Activated CD4-positive, alpha-beta memory T cell treated with anti-CD3 and anti-CD28 coated beads for 36 hours (primary cell): Measurements from ENCODE around the gene CBX5. TPM values are rescaled to one million over a fixed set of nuclear protein-coding genes. Genes with fewer than 3 reads are reported as not detected.
"Not testable (repeated sequence)": the region's sequence is repeated elsewhere in the genome, so short reads cannot be mapped to it uniquely, and the experiment has no call there.

Experiments used
- CTCF ChIA-PET: fragments of 350-600 bp; sonication (Branson Sonifier 250); formaldehyde crosslinking; loops from one replicate; lab custom pipeline; 2021; ENCODE audit warnings: antibody characterized with exemption, inconsistent platforms; lab: Charles Lee
- POLR2A ChIA-PET: fragments of 350-600 bp; sonication (Branson Sonifier 250); formaldehyde crosslinking; loops from one replicate; lab custom pipeline; 2021; ENCODE audit warnings: antibody characterized with exemption; lab: Charles Lee
- DNase-seq: peaks from one replicate; pipeline ENCODE4 v3.0.0-alpha.2; 2020
- H3K27ac Mint-ChIP-seq: one replicate; pipeline ENCODE4 v1.8.0; 2021; ENCODE audit warnings: mixed read lengths
- H3K27me3 Mint-ChIP-seq: one replicate; pipeline ENCODE4 v1.8.0; 2021; ENCODE audit warnings: mixed read lengths
- H3K36me3 Mint-ChIP-seq: one replicate; pipeline ENCODE4 v1.8.0; 2021; ENCODE audit warnings: mixed read lengths
- H3K4me1 Mint-ChIP-seq: one replicate; pipeline ENCODE4 v1.8.0; 2021; ENCODE audit warnings: low read depth, mixed read lengths
- H3K4me3 Mint-ChIP-seq: one replicate; pipeline ENCODE4 v1.8.0; 2021; ENCODE audit warnings: mild to moderate bottlenecking, mixed read lengths
- H3K9me3 Mint-ChIP-seq: one replicate; pipeline ENCODE4 v1.8.0; 2021; ENCODE audit warnings: mixed read lengths
- intact Hi-C: fragments of 100-400 bp; cut with micrococcal nuclease; formaldehyde crosslinking; loops from one replicate; pipeline ENCODE4 v1.15.1; 2023
- total RNA-seq, 2 experiments: library from RNA; stranded (reverse); gene quantifications; one replicate each; pipeline ENCODE4 v1.2.3, GENCODE V29; 2021

Gene CBX5
- total RNA-seq, 2 experiments from 2014 or later: 132 to 138 TPM

- Mint-ChIP-seq H3K4me1 (peaks cover 6% of the 10 kb centered on the region), H3K4me3 (no peak overlapping the region), H3K27ac (no peak overlapping the region), H3K9me3 (no peaks in the 10 kb centered on the region), H3K36me3 (no peaks in the 10 kb centered on the region), H3K27me3 (peaks cover 43% of the 10 kb centered on the region)
- DNase-seq: no peak
- ChIA-PET POLR2A (no interaction called here), CTCF (interaction anchor here (1.1 to 8.4 kb wide), 5 partner anchors 13 to 188 kb away, joined by 3 to 127 read pairs (median 10); partner anchors contain the start of genes HOXC5 and HOXC8)
- intact Hi-C loops: no loop called here
These were observed 84.7 kb downstream of the CBX5 start for GRCh38 chr12:54195080-54195736.

GRCh38 chr12:54194611-54195010 lies 85.3 kb downstream of the CBX5 start:
- intact Hi-C loops, H3K36me3 Mint-ChIP-seq, H3K27ac Mint-ChIP-seq, H3K9me3 Mint-ChIP-seq, H3K4me3 Mint-ChIP-seq, H3K4me1 Mint-ChIP-seq, POLR2A ChIA-PET, DNase-seq: not testable (repeated sequence)
- CTCF ChIA-PET: interaction anchor here (1.1 to 8.4 kb wide), 4 partner anchors 13 to 187 kb away, joined by 3 to 127 read pairs (median 46); partner anchors contain the start of genes HOXC5 and HOXC8
- peaks cover 40% of the 10 kb centered on the region for H3K27me3 Mint-ChIP-seq

GRCh38 chr12:54193434-54193833 lies 86.5 kb downstream of the CBX5 start:
- ChIA-PET CTCF (interaction anchor here (4.8 to 9.6 kb wide), 6 partner anchors 7 to 208 kb away, joined by 34 to 127 read pairs (median 73); partner anchors contain the start of genes HOXC10, HOXC5 and HOXC8), POLR2A (no interaction called here)
- no peak overlapping the region for H3K27ac Mint-ChIP-seq
- H3K36me3 Mint-ChIP-seq: no peaks in the 10 kb centered on the region
- peaks cover 7% of the 10 kb centered on the region for H3K4me1 Mint-ChIP-seq
- H3K27me3 Mint-ChIP-seq: peaks cover 34% of the 10 kb centered on the region
- intact Hi-C loops: no loop called here
- no peaks in the 10 kb centered on the region for H3K9me3 Mint-ChIP-seq
- DNase-seq: no peak
- no peak overlapping the region for H3K4me3 Mint-ChIP-seq

- peak; percentile 83 for DNase-seq
- POLR2A ChIA-PET: interaction anchor here (0.6 to 1.3 kb wide), 2 partner anchors 159 to 271 kb away, joined by 3 to 4 read pairs; partner anchors contain the start of gene HOXC5
- H3K4me3 Mint-ChIP-seq: no peak overlapping the region
These were observed 88.3 kb downstream of the CBX5 start for GRCh38 chr12:54191550-54192022.

GRCh38 chr12:54191126-54191525 lies 88.8 kb downstream of the CBX5 start:
- peaks cover 19% of the 10 kb centered on the region for H3K27me3 Mint-ChIP-seq

More at GRCh38 chr12:54191550-54192022, 88.3 kb downstream of the CBX5 start:
- Mint-ChIP-seq H3K36me3 (no peaks in the 10 kb centered on the region), H3K9me3 (no peaks in the 10 kb centered on the region), H3K4me1 (peaks cover 17% of the 10 kb centered on the region), H3K27me3 (peaks cover 24% of the 10 kb centered on the region), H3K27ac (no peak overlapping the region)
- CTCF ChIA-PET: interaction anchor here (0.5 to 9.6 kb wide), 25 partner anchors 9 to 254 kb away, joined by 3 to 127 read pairs (median 4); partner anchors contain the start of genes HOXC10, HOXC4, HOXC5 and HOXC8
- intact Hi-C loops: loop anchor here (1.0 kb wide), 2 partner anchors 158 to 185 kb away; partner anchors contain the start of gene HOXC5

GRCh38 chr12:54189198-54189539 lies 90.8 kb downstream of the CBX5 start:
- Mint-ChIP-seq H3K27ac (no peak overlapping the region), H3K4me3 (peak overlapping the region; percentile 86), H3K27me3 (peaks cover 11% of the 10 kb centered on the region), H3K4me1 (peaks cover 15% of the 10 kb centered on the region), H3K36me3 (no peaks in the 10 kb centered on the region), H3K9me3 (no peaks in the 10 kb centered on the region)
- DNase-seq: no peak
- ChIA-PET CTCF (interaction anchor here (0.6 to 9.6 kb wide), 10 partner anchors 12 to 214 kb away, joined by 3 to 127 read pairs (median 36); partner anchors contain the start of genes HOXC10, HOXC5 and HOXC8), POLR2A (no interaction called here)
- intact Hi-C loops: loop anchor here (1.0 kb wide), 1 partner anchor 25 kb away; no protein-coding TSS in a partner anchor

More at GRCh38 chr12:54191126-54191525, 88.8 kb downstream of the CBX5 start:
- H3K4me3 Mint-ChIP-seq: no peak overlapping the region
- no peak overlapping the region for H3K27ac Mint-ChIP-seq
- no peak for DNase-seq
- H3K9me3 Mint-ChIP-seq: no peaks in the 10 kb centered on the region
- H3K36me3 Mint-ChIP-seq: no peaks in the 10 kb centered on the region
- POLR2A ChIA-PET: interaction anchor here (1.3 kb wide), 1 partner anchor 158 kb away, joined by 4 read pairs; the partner anchor contains the start of gene HOXC5
- H3K4me1 Mint-ChIP-seq: peaks cover 15% of the 10 kb centered on the region
- CTCF ChIA-PET: interaction anchor here (0.6 to 9.6 kb wide), 18 partner anchors 10 to 254 kb away, joined by 3 to 127 read pairs (median 5); partner anchors contain the start of genes HOXC10, HOXC5 and HOXC8
- intact Hi-C loops: loop anchor here (1.0 kb wide), 2 partner anchors 158 to 185 kb away; partner anchors contain the start of gene HOXC5

GRCh38 chr12:54187075-54187474 lies 92.8 kb downstream of the CBX5 start:
- H3K27ac Mint-ChIP-seq: no peak overlapping the region
- intact Hi-C loops: no loop called here
- ChIA-PET CTCF (interaction anchor here (1.2 to 9.6 kb wide), 6 partner anchors 14 to 202 kb away, joined by 5 to 104 read pairs (median 24); partner anchors contain the start of genes HOXC10 and HOXC5), POLR2A (no interaction called here)
- no peak for DNase-seq
- peaks cover under 1% of the 10 kb centered on the region for H3K27me3 Mint-ChIP-seq
- H3K36me3 Mint-ChIP-seq: no peaks in the 10 kb centered on the region
- no peaks in the 10 kb centered on the region for H3K9me3 Mint-ChIP-seq
- peaks cover 15% of the 10 kb centered on the region for H3K4me1 Mint-ChIP-seq
- peak overlapping the region; percentile 62 for H3K4me3 Mint-ChIP-seq

GRCh38 chr12:54185919-54186318 lies 94.0 kb downstream of the CBX5 start:
- Mint-ChIP-seq H3K4me3 (no peak overlapping the region), H3K9me3 (no peaks in the 10 kb centered on the region), H3K4me1 (peaks cover 12% of the 10 kb centered on the region), H3K27me3 (no peaks in the 10 kb centered on the region), H3K36me3 (no peaks in the 10 kb centered on the region), H3K27ac (no peak overlapping the region)
- intact Hi-C loops: no loop called here
- POLR2A ChIA-PET: no interaction called here
- DNase-seq: no peak
- CTCF ChIA-PET: interaction anchor here (8.1 to 9.6 kb wide), 2 partner anchors 15 to 21 kb away, joined by 65 to 104 read pairs; no protein-coding TSS in a partner anchor

GRCh38 chr12:54185297-54185696 lies 94.6 kb downstream of the CBX5 start:
- H3K4me3 Mint-ChIP-seq, H3K9me3 Mint-ChIP-seq, H3K27me3 Mint-ChIP-seq, H3K27ac Mint-ChIP-seq, POLR2A ChIA-PET, DNase-seq, intact Hi-C loops, H3K36me3 Mint-ChIP-seq: not testable (repeated sequence)
- CTCF ChIA-PET: interaction anchor here (0.8 to 9.6 kb wide), 3 partner anchors 16 to 178 kb away, joined by 3 to 104 read pairs (median 65); no protein-coding TSS in a partner anchor
- peaks cover 12% of the 10 kb centered on the region for H3K4me1 Mint-ChIP-seq

- H3K27me3 Mint-ChIP-seq: no peaks in the 10 kb centered on the region
- ChIA-PET CTCF (interaction anchor here (0.8 to 9.6 kb wide), 2 partner anchors 17 to 177 kb away, joined by 3 to 104 read pairs; no protein-coding TSS in a partner anchor), POLR2A (interaction anchor here (0.7 kb wide), 1 partner anchor 209 kb away, joined by 3 read pairs; no protein-coding TSS in a partner anchor)
- no peaks in the 10 kb centered on the region for H3K9me3 Mint-ChIP-seq
- H3K36me3 Mint-ChIP-seq: peaks cover 3% of the 10 kb centered on the region
- H3K27ac Mint-ChIP-seq: no peak overlapping the region
- peaks cover 12% of the 10 kb centered on the region for H3K4me1 Mint-ChIP-seq
- H3K4me3 Mint-ChIP-seq: no peak overlapping the region
- no peak for DNase-seq
- intact Hi-C loops: no loop called here
These were observed 95.7 kb downstream of the CBX5 start for GRCh38 chr12:54184024-54184805.

GRCh38 chr12:54182981-54183380 lies 96.9 kb downstream of the CBX5 start:
- Mint-ChIP-seq H3K4me3 (no peak overlapping the region), H3K9me3 (no peaks in the 10 kb centered on the region), H3K4me1 (peaks cover 10% of the 10 kb centered on the region), H3K27ac (no peak overlapping the region), H3K36me3 (peaks cover 3% of the 10 kb centered on the region), H3K27me3 (no peaks in the 10 kb centered on the region)
- ChIA-PET POLR2A (no interaction called here), CTCF (no interaction called here)
- DNase-seq: no peak
- intact Hi-C loops: no loop called here
